Mesenchymal stem cell (in vitro differentiated cells and primary cell): ENCODE measurements around the gene UBL4A.
"Not testable (repeated sequence)": the region's sequence is repeated elsewhere in the genome, so short reads cannot be mapped to it uniquely, and the experiment has no call there.

Source experiments
- DNase-seq: peaks from one replicate; pipeline ENCODE4 v3.0.0-alpha.2; 2013
- H2AFZ ChIP-seq: one replicate; pipeline ENCODE4 v1.6.1; 2013; ENCODE audit warnings: low read depth, mild to moderate bottlenecking, control low read depth, inconsistent platforms, low read length, moderate library complexity
- H2AK5ac ChIP-seq: 2 replicates; pipeline ENCODE4 v1.6.1; 2013; ENCODE audit warnings: low read length, moderate library complexity, mild to moderate bottlenecking, inconsistent platforms; ENCODE audit not compliant: severe bottlenecking
- H2BK120ac ChIP-seq: one replicate; pipeline ENCODE4 v1.6.1; 2013; ENCODE audit warnings: low read depth, mild to moderate bottlenecking, inconsistent platforms, low read length, moderate library complexity
- H2BK12ac ChIP-seq, 2 experiments: one replicate each; pipeline ENCODE4 v1.6.1; 2013; ENCODE audit warnings: inconsistent platforms in 2 of 2, low read length in 2 of 2, mild to moderate bottlenecking in 2 of 2, moderate library complexity in 2 of 2, control low read depth in 1 of 2
- H2BK15ac ChIP-seq: one replicate; pipeline ENCODE4 v1.6.1; 2013; ENCODE audit warnings: mild to moderate bottlenecking, low read depth, inconsistent platforms; ENCODE audit not compliant: poor library complexity, severe bottlenecking
- H2BK5ac ChIP-seq: 2 replicates; pipeline ENCODE4 v1.6.1; 2013; ENCODE audit warnings: low read depth, mild to moderate bottlenecking, low read length, control low read depth, inconsistent platforms; ENCODE audit not compliant: poor library complexity, severe bottlenecking
- H3K14ac ChIP-seq, 2 experiments: one replicate each; pipeline ENCODE4 v1.6.1; 2013; ENCODE audit warnings: inconsistent platforms in 2 of 2, low read length in 2 of 2, control low read depth in 1 of 2, mild to moderate bottlenecking in 1 of 2, moderate library complexity in 1 of 2
- H3K18ac ChIP-seq, 2 experiments: one replicate each; pipeline ENCODE4 v1.6.1; 2013; ENCODE audit warnings: inconsistent platforms in 2 of 2, low read length in 2 of 2, control low read depth in 1 of 2, low read depth in 1 of 2, mild to moderate bottlenecking in 1 of 2
- H3K23ac ChIP-seq, 2 experiments: one replicate each; pipeline ENCODE4 v1.6.1; 2013; ENCODE audit warnings: inconsistent platforms in 2 of 2, low read length in 2 of 2, mild to moderate bottlenecking in 2 of 2, moderate library complexity in 2 of 2, control low read depth in 1 of 2
- H3K27ac ChIP-seq: 2 replicates; pipeline ENCODE4 v1.5.1; 2013; ENCODE audit warnings: mild to moderate bottlenecking, moderate library complexity, low read length, control low read depth, inconsistent platforms; ENCODE audit not compliant: poor library complexity, severe bottlenecking
- H3K27me3 ChIP-seq, 2 experiments: 2 replicates each; pipeline versions ENCODE4 v1.6.1 to v1.7.0; 2013; ENCODE audit warnings: low read length in 2 of 2, mild to moderate bottlenecking in 2 of 2, moderate library complexity in 2 of 2, control low read depth in 1 of 2, inconsistent platforms in 1 of 2; ENCODE audit not compliant: control insufficient read depth in 1 of 2, insufficient read depth in 1 of 2
- H3K36me3 ChIP-seq, 2 experiments: 2 replicates each; pipeline versions ENCODE4 v1.6.1 to v1.7.0; 2013; ENCODE audit warnings: low read length in 2 of 2, control low read depth in 1 of 2, inconsistent platforms in 1 of 2, low read depth in 1 of 2, mild to moderate bottlenecking in 1 of 2; ENCODE audit not compliant: insufficient read depth in 2 of 2, control insufficient read depth in 1 of 2
- H3K4ac ChIP-seq, 2 experiments: one replicate each; pipeline ENCODE4 v1.6.1; 2013; ENCODE audit warnings: inconsistent platforms in 2 of 2, low read length in 2 of 2, mild to moderate bottlenecking in 2 of 2, moderate library complexity in 2 of 2, control low read depth in 1 of 2, low read depth in 1 of 2
- H3K4me1 ChIP-seq: 2 replicates; pipeline ENCODE4 v1.6.1; 2013; ENCODE audit warnings: low read depth, low read length, control low read depth; ENCODE audit not compliant: control insufficient read depth, insufficient read depth
- H3K4me2 ChIP-seq: 2 replicates; pipeline ENCODE4 v1.6.1; 2013; ENCODE audit warnings: low read length, mild to moderate bottlenecking, inconsistent platforms; ENCODE audit not compliant: poor library complexity, severe bottlenecking
- H3K4me3 ChIP-seq, 2 experiments: 2 replicates each; pipeline versions ENCODE4 v1.5.1 to v1.7.0; 2013; ENCODE audit warnings: low read length in 2 of 2, mild to moderate bottlenecking in 2 of 2, control low read depth in 1 of 2, low read depth in 1 of 2; ENCODE audit not compliant: insufficient read depth in 1 of 2
- H3K79me1 ChIP-seq: replicated peaks from 2 replicates; pipeline ENCODE4 v1.6.1; 2013; ENCODE audit warnings: mild to moderate bottlenecking, control low read depth, low read length, inconsistent platforms; ENCODE audit not compliant: poor library complexity, severe bottlenecking
- H3K9ac ChIP-seq: 2 replicates; pipeline ENCODE4 v1.7.0; 2013; ENCODE audit warnings: mild to moderate bottlenecking, low read length, moderate library complexity
- H3K9me3 ChIP-seq: 2 replicates; pipeline ENCODE4 v1.7.0; 2013; ENCODE audit warnings: mild to moderate bottlenecking, low read length; ENCODE audit not compliant: control insufficient read depth
- H4K8ac ChIP-seq: one replicate; pipeline ENCODE4 v1.6.1; 2013; ENCODE audit warnings: inconsistent platforms, mild to moderate bottlenecking, low read length, moderate library complexity
- H4K91ac ChIP-seq: one replicate; pipeline ENCODE4 v1.6.1; 2013; ENCODE audit warnings: mild to moderate bottlenecking, low read length, inconsistent platforms
- WGBS: methylation state at CpG from one replicate; pipeline ENCODE4 v1.1.7; 2013; ENCODE audit warnings: mixed read lengths; 5-methylcytosine and 5-hydroxymethylcytosine counted together

Gene UBL4A

DNA sequence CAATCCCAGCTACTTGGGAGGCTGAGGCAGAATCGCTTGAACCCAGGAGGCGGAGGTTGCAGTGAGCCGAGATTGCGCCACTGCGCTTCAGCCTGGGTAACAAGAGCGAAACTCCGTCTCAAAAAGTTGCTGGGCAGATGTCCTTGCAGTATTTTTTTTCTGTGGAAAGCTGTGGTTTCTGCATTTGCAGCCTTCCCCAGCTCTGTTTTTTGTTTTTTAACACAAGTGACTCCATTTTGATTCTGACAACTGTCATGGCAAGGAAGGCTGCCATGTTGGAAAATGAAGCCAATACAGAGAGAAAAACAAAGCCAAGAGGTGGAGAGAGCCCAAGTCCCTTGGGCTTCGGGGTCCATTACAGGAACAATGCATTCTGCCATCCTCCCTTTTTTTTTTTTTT is 15.7 kb upstream of the UBL4A start:
- no peak for DNase-seq
- Histone ChIP-seq H3K9me3 (no peaks in the 10 kb centered on the region), H3K4me2 (no peak overlapping the region), H3K9ac (no peak overlapping the region), H3K27ac (no peak overlapping the region), H2BK15ac (no peak overlapping the region), H4K8ac (no peak overlapping the region), H2AFZ (no peak overlapping the region), H3K23ac (no peak overlapping the region), H3K27me3 (peaks cover 0 to 4% of the 10 kb centered on the region in 2 experiments), H2AK5ac (no peak overlapping the region), H3K4me3 (no peak overlapping the region), H4K91ac (no peak overlapping the region), H3K4me1 (peaks cover 10% of the 10 kb centered on the region), H3K36me3 (peaks cover 8 to 11% of the 10 kb centered on the region in 2 experiments), H3K4ac (no peak overlapping the region), H2BK5ac (no peak overlapping the region), H3K18ac (no peak overlapping the region), H2BK120ac (no peak overlapping the region), H3K79me1 (peaks cover 1% of the 10 kb centered on the region), H2BK12ac (no peak overlapping the region), H3K14ac (no peak overlapping the region)
- 80% methylated on average over 5 of the region's 8 CpGs for WGBS

DNA sequence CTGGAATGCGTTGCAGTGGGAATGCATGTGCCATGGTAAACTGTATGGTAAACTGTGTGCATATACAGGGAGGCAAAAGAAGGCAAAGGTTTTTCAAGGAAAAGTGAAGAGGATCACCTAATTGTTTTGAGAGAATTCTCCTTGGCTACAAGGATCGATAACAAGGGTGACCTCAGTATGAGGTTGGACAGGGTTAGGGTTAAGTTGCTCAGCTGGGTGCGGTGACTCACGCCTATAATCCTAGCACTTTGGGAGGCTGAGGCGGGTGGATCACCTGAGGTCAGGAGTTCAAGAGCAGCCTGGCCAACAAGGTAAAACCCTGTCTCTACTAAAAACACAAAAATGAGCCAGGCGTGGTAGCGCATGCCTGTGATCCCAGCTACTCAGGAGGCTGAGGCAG is 15.0 kb upstream of the UBL4A start:
- H2BK120ac ChIP-seq, H2BK5ac ChIP-seq, H2AFZ ChIP-seq, H3K4me2 ChIP-seq, H3K27me3 ChIP-seq, H2BK15ac ChIP-seq, H3K18ac ChIP-seq, H4K91ac ChIP-seq, H2BK12ac ChIP-seq, H3K9me3 ChIP-seq, H3K9ac ChIP-seq, H3K79me1 ChIP-seq, H2AK5ac ChIP-seq, DNase-seq, H3K23ac ChIP-seq, H3K4me3 ChIP-seq, H3K14ac ChIP-seq, H3K4ac ChIP-seq, H3K36me3 ChIP-seq, H4K8ac ChIP-seq, H3K27ac ChIP-seq: not testable (repeated sequence)
- H3K4me1 ChIP-seq, result peaks cover 10% of the 10 kb centered on the region
- WGBS, result 97% methylated on average over 6 of the region's 7 CpGs

DNA sequence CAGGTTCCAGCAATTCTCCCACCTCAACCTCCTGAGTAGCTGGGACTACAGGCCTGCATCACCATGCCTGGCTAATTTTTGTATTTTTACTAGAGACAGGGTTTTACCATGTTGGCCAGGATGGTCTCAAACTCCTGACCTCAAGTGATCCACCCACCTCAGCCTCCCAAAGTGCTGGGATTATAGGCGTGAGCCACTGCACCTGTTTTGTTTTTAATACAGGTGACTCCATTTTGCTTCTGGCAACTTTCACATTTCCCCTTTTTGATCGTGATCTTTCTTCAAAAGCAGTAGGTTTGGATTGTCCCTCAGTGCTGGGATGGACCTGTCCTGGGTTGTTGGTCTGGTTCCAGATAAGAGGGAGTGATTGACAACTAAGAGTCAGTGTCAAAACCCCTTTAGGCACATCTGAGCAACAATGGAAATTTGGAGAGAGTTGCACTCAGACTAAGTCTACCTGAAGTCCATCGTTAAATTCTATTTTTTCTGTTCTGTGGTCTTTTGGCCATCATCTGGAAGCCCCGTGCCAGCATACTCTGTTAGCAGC is 10.2 kb upstream of the UBL4A start:
- DNase-seq, H2AFZ ChIP-seq, H4K91ac ChIP-seq, H3K18ac ChIP-seq, H2BK15ac ChIP-seq, H2BK120ac ChIP-seq, H3K4me3 ChIP-seq, H2BK5ac ChIP-seq, H3K27ac ChIP-seq, H2AK5ac ChIP-seq, H3K4me2 ChIP-seq, H3K4me1 ChIP-seq, H3K27me3 ChIP-seq, H3K14ac ChIP-seq, H3K4ac ChIP-seq, H4K8ac ChIP-seq, H3K36me3 ChIP-seq, H3K79me1 ChIP-seq, H2BK12ac ChIP-seq, H3K23ac ChIP-seq, H3K9ac ChIP-seq, H3K9me3 ChIP-seq: not testable (repeated sequence)
- 94% methylated on average over 2 of the region's 4 CpGs for WGBS

DNA sequence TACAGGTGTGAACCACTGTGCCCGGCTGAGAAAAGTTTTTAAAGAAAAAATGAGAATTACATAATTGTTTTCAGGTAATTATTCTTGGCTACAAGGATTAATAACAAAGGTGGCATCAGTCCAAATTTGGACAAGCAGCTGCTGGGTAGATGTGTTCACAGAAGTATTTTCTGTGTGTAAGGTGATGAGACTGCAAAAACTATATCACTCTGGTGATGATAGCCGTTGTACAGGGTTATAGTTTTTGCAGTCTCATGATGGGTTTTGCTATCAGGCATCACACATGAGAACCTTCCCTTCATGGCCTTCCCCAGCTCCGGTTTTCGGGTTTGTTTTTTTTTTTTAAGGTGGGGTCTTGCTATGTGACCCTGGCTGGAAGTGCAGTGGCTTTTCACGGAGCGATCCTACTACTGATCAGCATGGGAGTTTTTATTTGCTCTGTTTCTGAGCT is 9.1 kb upstream of the UBL4A start:
- peaks cover 0 to 5% of the 10 kb centered on the region in 2 experiments for H3K27me3 ChIP-seq
- no peak overlapping the region for H3K4me2 ChIP-seq
- H3K14ac ChIP-seq, result no peak overlapping the region
- H2AFZ ChIP-seq, result no peak overlapping the region
- no peaks in the 10 kb centered on the region for H3K9me3 ChIP-seq
- H3K4ac ChIP-seq, result no peak overlapping the region
- H3K36me3 ChIP-seq, result no peaks in the 10 kb centered on the region
- no peak overlapping the region for H3K18ac ChIP-seq
- H2BK5ac ChIP-seq, result no peak overlapping the region
- no peak overlapping the region for H2AK5ac ChIP-seq
- DNase-seq, result no peak
- H3K23ac ChIP-seq, result no peak overlapping the region
- H4K91ac ChIP-seq, result no peak overlapping the region
- no peaks in the 10 kb centered on the region for H3K4me1 ChIP-seq
- H2BK120ac ChIP-seq, result no peak overlapping the region
- no peak overlapping the region for H3K4me3 ChIP-seq
- H2BK15ac ChIP-seq, result no peak overlapping the region
- H4K8ac ChIP-seq, result no peak overlapping the region
- WGBS, result 67% methylated on average over 3 of the region's 6 CpGs
- no peak overlapping the region for H3K27ac ChIP-seq
- H3K79me1 ChIP-seq, result no peaks in the 10 kb centered on the region
- no peak overlapping the region for H2BK12ac ChIP-seq
- no peak overlapping the region for H3K9ac ChIP-seq
